T-helper 2 cell treated with Interferon-gamma antibody and Interleukin-4, amounts not matched to agents 5 μg/mL and 100 μg/mL, for 36 hours (primary cell): ENCODE results near the gene MYO1C.
"Not testable (repeated sequence)": the region's sequence is repeated elsewhere in the genome, so short reads cannot be mapped to it uniquely, and the experiment has no call there.

Experiments
- DNase-seq: peaks from one replicate; pipeline ENCODE4 v3.0.0; 2021; ENCODE audit warnings: low spot score
- H3K27ac Mint-ChIP-seq: one replicate; pipeline ENCODE4 v1.8.0; 2021; ENCODE audit warnings: mild to moderate bottlenecking, mixed read lengths
- H3K27me3 Mint-ChIP-seq: one replicate; pipeline ENCODE4 v1.8.0; 2021; ENCODE audit warnings: low read depth, mixed read lengths
- H3K36me3 Mint-ChIP-seq: one replicate; pipeline ENCODE4 v1.8.0; 2021; ENCODE audit warnings: low read depth, mixed read lengths
- H3K4me1 Mint-ChIP-seq: one replicate; pipeline ENCODE4 v1.8.0; 2021; ENCODE audit warnings: low read depth, mixed read lengths
- H3K4me3 Mint-ChIP-seq: one replicate; pipeline ENCODE4 v1.8.0; 2022; ENCODE audit warnings: mild to moderate bottlenecking, moderate library complexity, mixed read lengths
- H3K9me3 Mint-ChIP-seq: one replicate; pipeline ENCODE4 v1.8.0; 2021; ENCODE audit warnings: mixed read lengths

The MYO1C gene

GRCh38 chr17:1516388-1517161 lies 24.1 kb upstream of the MYO1C start, which contains the start of gene INPP5K:
Gene INPP5K (minus strand): TSS chr17:1516612. CDS start chr17:1516499, 113 bp downstream.
- H3K4me3 Mint-ChIP-seq = peak within 1 kb of the TSS; percentile 92
- peaks cover 11% of the 10 kb centered on the region for H3K36me3 Mint-ChIP-seq
- peak; percentile 99 for DNase-seq
- no peaks in the 10 kb centered on the region for H3K27me3 Mint-ChIP-seq
- peak within 1 kb of the TSS; percentile 84 for H3K27ac Mint-ChIP-seq
- H3K9me3 Mint-ChIP-seq = no peaks in the 10 kb centered on the region
- peaks cover 20% of the 10 kb centered on the region for H3K4me1 Mint-ChIP-seq

- Mint-ChIP-seq H3K4me1 (peaks cover 20% of the 10 kb centered on the region), H3K27me3 (no peaks in the 10 kb centered on the region), H3K36me3 (peaks cover 9% of the 10 kb centered on the region), H3K4me3 (peak overlapping the region; percentile 92), H3K9me3 (no peaks in the 10 kb centered on the region), H3K27ac (peak overlapping the region; percentile 84)
- DNase-seq = peak; percentile 54
These were observed 23.3 kb upstream of the MYO1C start for GRCh38 chr17:1515640-1516387.

- Mint-ChIP-seq H3K4me3 (no peak overlapping the region), H3K27me3 (no peaks in the 10 kb centered on the region), H3K4me1 (peaks cover 17% of the 10 kb centered on the region), H3K27ac (no peak overlapping the region), H3K9me3 (no peaks in the 10 kb centered on the region), H3K36me3 (peaks cover 13% of the 10 kb centered on the region)
- no peak for DNase-seq
These were observed 19.9 kb upstream of the MYO1C start for GRCh38 chr17:1512351-1512750.

- Mint-ChIP-seq H3K27ac (no peak overlapping the region), H3K36me3 (peaks cover 16% of the 10 kb centered on the region), H3K4me3 (no peak overlapping the region), H3K4me1 (peaks cover 17% of the 10 kb centered on the region), H3K27me3 (no peaks in the 10 kb centered on the region), H3K9me3 (no peaks in the 10 kb centered on the region)
- DNase-seq = no peak
These were observed 19.4 kb upstream of the MYO1C start for GRCh38 chr17:1511756-1512321.

GRCh38 chr17:1511290-1511689 lies 18.8 kb upstream of the MYO1C start:
- H3K9me3 Mint-ChIP-seq = no peaks in the 10 kb centered on the region

GRCh38 chr17:1509290-1509881 lies 16.9 kb upstream of the MYO1C start:
- no peaks in the 10 kb centered on the region for H3K9me3 Mint-ChIP-seq
- no peak overlapping the region for H3K4me3 Mint-ChIP-seq
- peaks cover 7% of the 10 kb centered on the region for H3K4me1 Mint-ChIP-seq
- peaks cover 16% of the 10 kb centered on the region for H3K36me3 Mint-ChIP-seq
- no peak for DNase-seq
- H3K27me3 Mint-ChIP-seq = no peaks in the 10 kb centered on the region
- peak overlapping the region; percentile 26 for H3K27ac Mint-ChIP-seq

More at GRCh38 chr17:1511290-1511689, 18.8 kb upstream of the MYO1C start:
- peaks cover 16% of the 10 kb centered on the region for H3K36me3 Mint-ChIP-seq
- H3K27ac Mint-ChIP-seq = no peak overlapping the region
- H3K27me3 Mint-ChIP-seq = no peaks in the 10 kb centered on the region
- peaks cover 17% of the 10 kb centered on the region for H3K4me1 Mint-ChIP-seq
- DNase-seq = no peak
- H3K4me3 Mint-ChIP-seq = no peak overlapping the region

GRCh38 chr17:1508709-1509108 lies 16.2 kb upstream of the MYO1C start:
- H3K27me3 Mint-ChIP-seq, DNase-seq, H3K4me3 Mint-ChIP-seq, H3K9me3 Mint-ChIP-seq, H3K27ac Mint-ChIP-seq, H3K4me1 Mint-ChIP-seq: not testable (repeated sequence)
- peaks cover 15% of the 10 kb centered on the region for H3K36me3 Mint-ChIP-seq

GRCh38 chr17:1506649-1507267 lies 14.3 kb upstream of the MYO1C start:
- H3K36me3 Mint-ChIP-seq = peaks cover 11% of the 10 kb centered on the region
- peaks cover 5% of the 10 kb centered on the region for H3K4me1 Mint-ChIP-seq
- H3K27ac Mint-ChIP-seq = no peak overlapping the region
- no peaks in the 10 kb centered on the region for H3K27me3 Mint-ChIP-seq
- no peak overlapping the region for H3K4me3 Mint-ChIP-seq
- no peak for DNase-seq
- no peaks in the 10 kb centered on the region for H3K9me3 Mint-ChIP-seq

GRCh38 chr17:1505586-1505985 lies 13.1 kb upstream of the MYO1C start:
- Mint-ChIP-seq H3K9me3 (no peaks in the 10 kb centered on the region), H3K27ac (no peak overlapping the region), H3K4me3 (no peak overlapping the region), H3K4me1 (peaks cover 5% of the 10 kb centered on the region), H3K27me3 (no peaks in the 10 kb centered on the region), H3K36me3 (peaks cover 11% of the 10 kb centered on the region)
- DNase-seq = no peak

- H3K4me1 Mint-ChIP-seq = peaks cover 5% of the 10 kb centered on the region
- peaks cover 10% of the 10 kb centered on the region for H3K36me3 Mint-ChIP-seq
- no peak overlapping the region for H3K4me3 Mint-ChIP-seq
- no peaks in the 10 kb centered on the region for H3K9me3 Mint-ChIP-seq
- DNase-seq = no peak
- no peaks in the 10 kb centered on the region for H3K27me3 Mint-ChIP-seq
- no peak overlapping the region for H3K27ac Mint-ChIP-seq
These were observed 12.4 kb upstream of the MYO1C start for GRCh38 chr17:1504866-1505265.

GRCh38 chr17:1503699-1504098 lies 11.2 kb upstream of the MYO1C start:
- Mint-ChIP-seq H3K4me3 (no peak overlapping the region), H3K4me1 (peaks cover 2% of the 10 kb centered on the region)

GRCh38 chr17:1498869-1499268 lies 6.4 kb upstream of the MYO1C start:
- no peak for DNase-seq
- no peak overlapping the region for H3K27ac Mint-ChIP-seq
- no peak overlapping the region for H3K4me3 Mint-ChIP-seq

More at GRCh38 chr17:1503699-1504098, 11.2 kb upstream of the MYO1C start:
- no peak for DNase-seq
- H3K36me3 Mint-ChIP-seq = peaks cover 6% of the 10 kb centered on the region
- no peak overlapping the region for H3K27ac Mint-ChIP-seq
- no peaks in the 10 kb centered on the region for H3K9me3 Mint-ChIP-seq
- no peaks in the 10 kb centered on the region for H3K27me3 Mint-ChIP-seq

GRCh38 chr17:1498233-1498632 lies 5.7 kb upstream of the MYO1C start:
- H3K27ac Mint-ChIP-seq = no peak overlapping the region
- H3K4me1 Mint-ChIP-seq = peaks cover 2% of the 10 kb centered on the region
- H3K4me3 Mint-ChIP-seq = no peak overlapping the region
- H3K36me3 Mint-ChIP-seq = peaks cover 10% of the 10 kb centered on the region
- DNase-seq = no peak
- H3K9me3 Mint-ChIP-seq = no peaks in the 10 kb centered on the region
- no peaks in the 10 kb centered on the region for H3K27me3 Mint-ChIP-seq

More at GRCh38 chr17:1498869-1499268, 6.4 kb upstream of the MYO1C start:
- Mint-ChIP-seq H3K27me3 (no peaks in the 10 kb centered on the region), H3K9me3 (no peaks in the 10 kb centered on the region), H3K36me3 (peaks cover 10% of the 10 kb centered on the region), H3K4me1 (peaks cover 2% of the 10 kb centered on the region)
